ENCODE results near the gene EEPD1. TPM values are rescaled to one million over a fixed set of nuclear protein-coding genes. Genes with fewer than 3 reads are reported as not detected.
"Not testable (repeated sequence)": the region's sequence is repeated elsewhere in the genome, so short reads cannot be mapped to it uniquely, and the experiment has no call there.

Gene EEPD1
- total RNA-seq, 1 donor: 12.1 TPM

GRCh38 chr7:36210291-36210922, 57.4 kb downstream of the EEPD1 start:
- DNase-seq (ENCODE audit: low read depth in 2 of 3, low spot score in 2 of 3): no peak

DNA sequence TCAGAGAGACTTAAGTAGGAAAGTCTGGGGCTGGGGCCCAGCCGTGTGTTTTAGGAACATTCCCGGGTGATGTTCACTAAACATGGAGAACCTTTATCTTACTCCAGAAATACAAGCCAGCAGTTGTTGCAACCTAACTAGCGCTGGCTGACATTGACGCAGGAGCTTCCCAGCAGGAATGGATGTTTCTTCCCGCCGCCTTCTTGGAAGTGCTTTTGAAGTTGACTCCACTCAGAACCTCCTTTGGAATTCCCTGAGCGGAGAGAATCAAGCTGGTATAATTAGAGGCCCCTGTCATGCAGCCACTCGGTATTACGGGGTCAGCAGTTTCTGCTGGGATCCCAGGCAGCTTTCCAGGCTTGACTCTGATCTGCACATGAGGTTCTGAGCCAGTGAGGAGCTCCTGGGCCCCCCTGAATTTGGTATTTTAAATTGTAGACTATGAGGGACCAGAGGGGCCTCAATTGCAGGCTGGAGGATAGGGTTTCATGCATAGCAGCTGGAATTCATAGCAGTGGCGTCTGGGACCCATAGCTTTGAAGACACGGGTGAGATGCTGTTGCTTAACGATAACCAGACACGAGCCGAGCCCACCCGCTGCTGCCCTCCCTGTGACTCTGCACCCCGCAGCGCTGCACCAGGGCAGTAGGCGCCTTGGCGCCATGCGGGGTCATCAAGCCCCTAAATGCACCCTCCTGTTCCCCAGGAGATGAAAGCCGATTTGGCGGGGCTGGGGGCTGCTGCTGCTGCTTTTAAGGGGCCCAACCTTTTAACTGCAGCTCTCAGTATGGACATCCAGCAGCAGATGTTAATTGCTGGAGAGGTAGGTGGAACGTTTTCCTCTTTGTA, 61.8 kb downstream of the EEPD1 start:
- DNase-seq (ENCODE audit: low read depth in 2 of 3, low spot score in 2 of 3): no peak

DNA sequence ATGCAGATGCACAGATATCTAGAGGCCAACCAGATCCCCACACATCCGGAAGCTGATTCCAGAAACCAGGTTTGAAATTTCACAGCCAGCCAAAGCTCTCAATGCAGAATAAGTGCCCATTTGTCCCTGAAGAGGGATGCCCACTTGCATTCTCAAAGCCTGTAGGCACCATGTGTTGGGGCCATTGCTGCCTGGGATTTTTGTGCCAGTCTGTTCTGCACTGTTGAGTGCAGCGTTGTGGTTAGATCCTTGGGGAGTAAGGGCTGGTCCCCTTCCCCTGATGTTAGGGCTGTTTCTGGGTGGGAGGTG, 62.4 kb downstream of the EEPD1 start:
- no peak for DNase-seq (ENCODE audit: low read depth in 2 of 3, low spot score in 2 of 3)

- DNase-seq (ENCODE audit: low read depth in 2 of 3, low spot score in 2 of 3): no peak
Measured at GRCh38 chr7:36216063-36216684, 63.1 kb downstream of the EEPD1 start.

DNA sequence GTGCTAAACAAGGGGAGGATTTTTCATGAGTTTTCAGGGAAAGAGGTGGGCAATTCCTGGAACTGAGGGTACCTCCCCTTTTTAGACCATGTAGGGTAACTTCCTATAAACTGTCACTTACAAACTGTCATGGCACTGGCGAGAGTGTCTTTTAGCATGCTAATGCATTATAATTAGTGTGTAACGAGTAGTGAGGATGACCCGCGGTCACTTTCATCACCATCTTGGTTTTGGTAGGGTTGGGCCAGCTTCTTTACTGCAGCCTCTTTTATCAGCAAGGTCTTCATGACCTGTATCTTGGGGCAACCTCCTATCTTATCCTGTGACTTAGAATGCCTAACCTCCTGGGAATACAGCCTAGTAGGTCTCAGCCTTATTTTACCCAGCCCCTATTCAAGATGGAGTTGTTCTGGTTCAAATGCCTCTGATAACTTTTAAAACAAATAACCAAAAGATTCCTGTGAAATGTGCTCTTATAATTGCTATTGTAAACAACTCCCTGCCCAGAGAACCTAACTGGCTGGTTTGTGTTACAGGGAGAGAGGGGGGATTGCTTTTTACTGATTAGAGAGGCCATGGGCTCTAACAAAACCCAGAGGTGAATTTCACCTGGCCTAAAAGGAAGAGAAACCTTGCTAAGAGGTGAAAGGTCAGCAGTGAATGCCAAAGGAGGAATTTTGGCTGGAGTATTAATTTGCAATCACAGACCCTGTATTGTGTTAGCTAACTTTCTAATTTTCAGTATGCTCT, 64.3 kb downstream of the EEPD1 start:
- DNase-seq (ENCODE audit: low read depth in 2 of 3, low spot score in 2 of 3): no peak

DNA sequence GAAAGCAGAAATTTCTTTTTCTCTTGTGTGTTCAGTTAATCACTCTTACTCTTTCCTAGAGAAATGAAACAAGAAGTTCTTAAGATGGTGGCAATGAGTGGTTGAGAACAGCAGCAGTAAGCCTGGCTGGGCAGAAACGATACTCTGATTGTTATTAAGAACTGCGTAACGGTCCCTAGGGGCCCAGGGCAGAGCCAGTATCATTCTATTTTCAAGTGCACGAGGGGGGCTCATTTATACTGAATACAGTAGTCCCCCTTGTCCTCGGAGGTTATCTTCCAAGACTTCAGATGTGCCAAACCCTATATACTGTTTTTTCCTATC, 64.9 kb downstream of the EEPD1 start:
- no peak for DNase-seq (ENCODE audit: low read depth in 2 of 3, low spot score in 2 of 3)

DNA sequence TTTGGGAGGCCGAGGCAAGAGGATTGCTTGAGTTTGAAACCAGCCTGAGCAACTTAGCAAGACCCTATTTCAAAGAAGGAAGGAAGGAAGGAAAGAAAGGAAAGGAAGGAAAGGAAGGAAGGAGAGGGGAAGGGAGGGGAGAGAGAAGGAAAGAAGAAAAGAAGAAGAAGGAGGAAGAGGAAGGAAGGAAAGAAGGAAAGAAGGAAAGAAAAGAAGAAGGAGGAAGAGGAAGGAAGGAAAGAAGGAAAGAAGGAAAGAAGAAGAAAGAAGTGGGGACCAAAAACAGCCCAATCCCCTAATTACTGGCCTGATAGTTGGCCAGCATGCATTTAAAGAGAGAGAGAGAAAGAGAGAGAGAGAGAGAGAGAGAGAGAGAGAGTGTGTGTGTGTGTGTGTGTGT, 66.4 kb downstream of the EEPD1 start:
- DNase-seq (ENCODE audit: low read depth in 2 of 3, low spot score in 2 of 3): no peak

DNA sequence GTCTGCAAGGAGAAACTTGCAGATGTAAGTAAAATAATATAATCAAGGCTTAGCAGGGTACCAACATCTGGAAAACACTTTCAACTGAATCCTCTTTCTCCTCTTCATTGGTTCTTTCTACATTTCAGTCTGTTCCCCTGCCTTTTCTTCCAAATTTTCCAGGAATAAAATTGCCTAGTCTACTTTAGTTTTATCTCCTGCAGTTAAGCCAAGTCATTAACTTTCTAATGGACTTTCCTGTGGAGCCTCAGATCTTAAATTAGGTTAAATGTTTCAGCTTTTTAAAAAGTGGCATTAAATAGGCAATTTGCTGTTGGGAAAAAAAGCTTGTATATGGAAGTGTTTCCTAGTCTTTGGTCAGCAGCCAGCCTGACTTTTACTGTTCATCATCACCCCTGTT, 70.8 kb downstream of the EEPD1 start:
- no peak for DNase-seq (ENCODE audit: low read depth in 2 of 3, low spot score in 2 of 3)

DNA sequence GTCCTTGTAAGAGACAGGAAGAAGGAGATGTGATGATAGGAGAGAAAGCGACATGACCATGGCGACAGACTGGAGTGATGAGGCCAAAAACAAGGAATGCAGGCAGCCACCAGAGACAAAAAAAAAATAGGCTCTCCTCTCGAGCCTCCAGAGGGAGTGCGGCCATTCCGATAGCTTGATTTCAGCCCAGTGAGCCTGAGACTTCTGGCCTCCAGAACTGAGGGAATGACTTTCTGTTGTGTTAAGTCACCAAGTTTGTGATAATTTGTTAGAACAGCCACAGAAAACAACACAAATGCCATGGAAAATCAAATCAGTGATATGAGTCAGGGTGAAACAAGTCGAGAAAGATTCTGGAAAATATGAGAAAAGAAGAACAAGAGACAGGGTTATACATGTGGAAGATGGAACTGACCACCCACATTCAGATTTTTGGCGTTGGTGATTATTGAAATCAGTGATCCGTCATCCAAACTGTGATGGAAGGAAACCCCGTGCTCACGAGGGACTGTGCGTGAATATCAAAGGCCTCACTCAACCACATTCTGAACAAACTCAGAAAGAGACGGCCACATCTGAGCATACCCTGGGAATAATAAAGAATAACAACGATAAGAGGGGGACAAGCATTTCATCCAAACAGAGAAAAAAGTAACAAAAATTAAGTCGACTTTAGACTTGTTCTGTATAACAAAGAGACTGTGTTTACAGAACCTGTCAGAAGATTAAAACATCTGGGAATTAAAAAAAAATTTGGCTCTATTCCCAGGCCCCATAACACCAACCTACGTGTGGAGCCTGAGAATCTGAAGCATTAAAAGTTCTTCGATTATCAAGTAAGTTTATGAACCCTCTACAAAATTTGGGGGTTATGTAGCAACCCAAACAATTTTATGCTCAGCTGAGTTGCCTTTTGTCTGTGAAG, 72.1 kb downstream of the EEPD1 start:
- DNase-seq (ENCODE audit: low read depth in 2 of 3, low spot score in 2 of 3): no peak

DNA sequence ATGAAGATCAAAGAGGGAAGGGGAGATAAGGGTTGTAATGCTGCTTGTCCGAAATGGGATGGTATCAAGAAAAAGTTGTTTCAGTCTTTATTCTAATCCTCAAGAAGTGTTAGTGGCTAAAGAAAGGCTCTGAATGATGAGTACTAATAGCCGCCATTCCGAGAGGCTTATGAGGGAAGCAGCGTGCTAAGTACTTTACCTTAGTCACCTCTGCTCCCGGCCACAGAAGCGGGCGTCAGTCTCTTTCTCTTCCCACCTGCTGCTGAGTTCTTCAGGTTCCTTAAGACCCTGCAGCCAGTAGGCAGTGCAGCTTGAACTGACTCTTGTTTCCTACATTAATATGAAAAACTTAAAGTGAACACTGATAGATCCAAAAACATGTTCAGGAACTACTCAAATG, 73.1 kb downstream of the EEPD1 start:
- DNase-seq (ENCODE audit: low read depth in 2 of 3, low spot score in 2 of 3): no peak

- no peak for DNase-seq (ENCODE audit: low read depth in 2 of 3, low spot score in 2 of 3)
Measured at GRCh38 chr7:36227223-36227622, 74.2 kb downstream of the EEPD1 start.

- DNase-seq (ENCODE audit: low read depth in 2 of 3, low spot score in 2 of 3): no peak
Measured at GRCh38 chr7:36228039-36228438, 75.0 kb downstream of the EEPD1 start.

GRCh38 chr7:36231406-36231805, 78.4 kb downstream of the EEPD1 start:
- DNase-seq (ENCODE audit: low read depth in 2 of 3, low spot score in 2 of 3): no peak

GRCh38 chr7:36232555-36232954, 79.5 kb downstream of the EEPD1 start:
- no peak for DNase-seq (ENCODE audit: low read depth in 2 of 3, low spot score in 2 of 3)

DNA sequence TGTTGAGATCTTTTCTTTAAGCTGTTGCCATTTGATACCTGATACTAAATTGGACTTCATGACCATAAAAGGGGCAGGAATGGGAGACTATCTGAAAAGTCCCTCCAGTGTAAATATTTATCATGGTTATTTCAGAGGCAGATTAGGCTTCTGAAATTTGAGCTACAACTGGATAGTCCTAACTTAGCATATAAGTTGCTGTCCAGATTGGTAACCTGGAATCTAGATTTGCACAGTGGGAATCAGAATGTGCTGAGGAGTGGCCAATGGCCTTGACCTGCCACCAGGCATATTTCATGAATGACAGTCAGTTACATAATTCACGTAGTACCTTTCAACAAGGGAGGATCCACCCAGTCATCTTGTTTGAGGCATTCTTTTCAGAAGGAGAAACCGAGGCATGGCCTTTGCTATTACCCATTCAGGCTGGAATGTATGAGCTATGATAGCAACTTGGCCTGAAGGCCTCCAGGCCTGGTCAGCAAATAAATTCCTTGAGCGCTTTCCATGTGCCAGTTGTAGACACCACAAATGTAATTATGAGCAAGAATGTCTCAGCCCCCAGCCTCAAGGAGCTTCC, 80.0 kb downstream of the EEPD1 start:
- no peak for DNase-seq (ENCODE audit: low read depth in 2 of 3, low spot score in 2 of 3)

DNA sequence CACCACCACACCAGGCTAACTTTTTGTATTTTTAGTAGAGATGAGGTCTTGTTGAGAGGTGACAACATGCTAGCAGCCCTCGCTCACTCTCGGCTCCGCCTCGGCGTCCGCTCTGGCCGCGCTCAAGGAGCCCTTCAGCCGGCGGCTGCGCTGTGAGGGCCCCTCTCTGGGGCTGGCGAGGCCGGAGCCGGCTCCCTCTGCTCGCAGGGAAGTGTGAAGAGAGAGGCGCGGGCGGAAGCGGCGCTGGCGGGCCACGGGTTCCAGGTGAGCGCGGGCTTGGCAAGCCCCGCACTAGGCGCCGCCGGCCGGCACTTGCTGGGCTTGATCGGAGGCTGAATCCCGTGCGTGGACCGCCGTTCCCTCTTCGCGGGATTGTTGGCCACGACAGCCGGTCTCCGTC, 83.0 kb downstream of the EEPD1 start:
- DNase-seq (ENCODE audit: low read depth in 2 of 3, low spot score in 2 of 3): no peak

DNA sequence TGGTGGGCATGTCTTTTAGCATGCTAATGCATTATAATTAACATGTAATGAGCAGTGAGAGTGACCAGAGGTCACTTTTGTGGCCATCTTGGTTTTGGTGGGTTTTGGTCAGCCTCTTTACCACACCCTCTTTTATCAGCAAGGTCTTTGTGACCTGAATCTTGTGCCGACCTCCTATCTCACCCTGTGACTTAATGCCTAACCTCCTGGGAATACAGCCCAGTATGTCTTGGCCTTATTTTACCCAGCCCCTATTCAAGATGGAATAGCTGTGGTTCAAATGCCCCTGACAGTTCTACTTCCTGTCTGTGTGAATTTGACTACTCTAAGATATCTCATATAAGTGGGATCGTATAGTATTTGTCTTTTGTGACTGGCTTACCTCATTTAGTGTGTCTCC, 85.1 kb downstream of the EEPD1 start:
- no peak for DNase-seq (ENCODE audit: low read depth in 2 of 3, low spot score in 2 of 3)

DNA sequence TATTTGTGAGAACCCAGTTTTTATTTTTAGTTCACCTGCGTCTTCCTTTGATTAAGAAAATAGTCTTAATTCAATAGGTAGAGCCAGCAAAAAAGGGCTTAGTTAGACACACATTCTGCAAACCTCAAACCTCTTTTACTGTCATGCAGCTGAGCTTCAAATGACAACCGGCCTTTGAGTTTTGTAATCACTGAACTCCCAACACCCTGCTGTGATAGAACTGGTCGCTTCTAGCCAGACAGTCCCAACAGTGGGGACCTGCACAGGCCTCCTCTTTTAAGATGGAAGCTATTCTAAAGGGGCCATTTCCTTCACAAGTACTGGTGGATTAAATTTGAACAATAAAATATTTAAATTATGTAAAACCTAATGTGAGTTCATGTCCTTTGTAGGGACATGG, 90.3 kb downstream of the EEPD1 start:
- not testable (repeated sequence) for DNase-seq (ENCODE audit: low read depth in 2 of 3, low spot score in 2 of 3)

DNA sequence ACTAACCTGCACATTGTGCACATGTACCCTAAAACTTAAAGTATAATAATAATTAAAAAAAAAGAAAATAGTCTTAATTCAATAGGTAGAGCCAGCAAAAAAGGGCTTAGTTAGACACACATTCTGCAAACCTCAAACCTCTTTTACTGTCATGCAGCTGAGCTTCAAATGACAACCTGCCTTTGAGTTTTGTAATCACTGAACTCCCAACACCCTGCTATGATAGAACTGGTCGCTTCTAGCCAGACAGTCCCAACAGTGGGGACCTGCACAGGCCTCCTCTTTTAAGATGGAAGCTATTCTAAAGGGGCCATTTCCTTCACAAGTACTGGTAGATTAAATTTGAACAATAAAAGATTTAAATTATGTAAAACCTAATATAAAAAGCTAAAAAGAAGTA, 90.9 kb downstream of the EEPD1 start:
- not testable (repeated sequence) for DNase-seq (ENCODE audit: low read depth in 2 of 3, low spot score in 2 of 3)

GRCh38 chr7:36244429-36244828, 91.4 kb downstream of the EEPD1 start:
- no peak for DNase-seq (ENCODE audit: low read depth in 2 of 3, low spot score in 2 of 3)

Measured in hematopoietic multipotent progenitor cell (in vitro differentiated cells).